ENCODE data around the gene DCLK1. TPM values are rescaled to one million over a fixed set of nuclear protein-coding genes. Genes with fewer than 3 reads are reported as not detected.

Gene DCLK1
- total RNA-seq, 1 donor from 2014 or later = 9.1 TPM

GRCh38 chr13:36163809-36164308 lies 32.7 kb upstream of the DCLK1 start:
- Mint-ChIP-seq H3K27me3 (ENCODE audit: unreplicated experiment) (peaks cover 52% of the 10 kb centered on the region), H3K27ac (ENCODE audit: unreplicated experiment) (peak overlapping the region; percentile 83), H3K4me3 (ENCODE audit: unreplicated experiment) (no peak overlapping the region), H3K9me3 (ENCODE audit: unreplicated experiment) (no peaks in the 10 kb centered on the region), H3K4me1 (ENCODE audit: unreplicated experiment) (peaks cover 23% of the 10 kb centered on the region), H3K36me3 (ENCODE audit: unreplicated experiment) (peaks cover 2% of the 10 kb centered on the region)
- peak; percentile 83 for DNase-seq (ENCODE audit: extremely low spot score, unreplicated experiment)
- TF ChIP-seq, protein P1, sequence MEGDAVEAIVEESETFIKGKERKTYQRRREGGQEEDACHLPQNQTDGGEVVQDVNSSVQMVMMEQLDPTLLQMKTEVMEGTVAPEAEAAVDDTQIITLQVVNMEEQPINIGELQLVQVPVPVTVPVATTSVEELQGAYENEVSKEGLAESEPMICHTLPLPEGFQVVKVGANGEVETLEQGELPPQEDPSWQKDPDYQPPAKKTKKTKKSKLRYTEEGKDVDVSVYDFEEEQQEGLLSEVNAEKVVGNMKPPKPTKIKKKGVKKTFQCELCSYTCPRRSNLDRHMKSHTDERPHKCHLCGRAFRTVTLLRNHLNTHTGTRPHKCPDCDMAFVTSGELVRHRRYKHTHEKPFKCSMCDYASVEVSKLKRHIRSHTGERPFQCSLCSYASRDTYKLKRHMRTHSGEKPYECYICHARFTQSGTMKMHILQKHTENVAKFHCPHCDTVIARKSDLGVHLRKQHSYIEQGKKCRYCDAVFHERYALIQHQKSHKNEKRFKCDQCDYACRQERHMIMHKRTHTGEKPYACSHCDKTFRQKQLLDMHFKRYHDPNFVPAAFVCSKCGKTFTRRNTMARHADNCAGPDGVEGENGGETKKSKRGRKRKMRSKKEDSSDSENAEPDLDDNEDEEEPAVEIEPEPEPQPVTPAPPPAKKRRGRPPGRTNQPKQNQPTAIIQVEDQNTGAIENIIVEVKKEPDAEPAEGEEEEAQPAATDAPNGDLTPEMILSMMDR (IDR thresholded peaks at IDR 0.05) = no peak

GRCh38 chr13:36163286-36163685 lies 32.1 kb upstream of the DCLK1 start:
- TF ChIP-seq, protein P1 (IDR thresholded peaks at IDR 0.05) = no peak

DNA sequence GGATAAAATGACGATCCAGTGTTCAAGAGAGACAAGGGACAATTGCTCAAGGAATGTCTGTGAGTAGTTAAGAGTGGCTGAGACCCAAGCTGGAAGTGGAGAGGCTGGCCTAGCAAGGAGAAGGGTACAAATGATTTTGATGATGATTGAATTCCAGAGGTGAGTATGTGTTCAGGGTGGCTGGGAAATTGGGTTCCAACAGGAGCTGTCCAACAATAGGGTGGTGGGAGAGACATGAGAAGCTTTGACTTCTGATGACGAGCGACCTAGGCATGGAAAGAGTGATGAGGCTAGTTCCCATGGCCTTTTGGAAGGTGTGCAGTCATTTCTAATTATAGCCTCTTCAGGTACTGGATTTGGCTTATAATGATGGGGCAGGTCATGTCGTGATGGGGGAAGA lies 29.1 kb upstream of the DCLK1 start:
- DNase-seq (ENCODE audit: extremely low spot score, unreplicated experiment) = no peak
- Mint-ChIP-seq H3K4me3 (ENCODE audit: unreplicated experiment) (no peak overlapping the region), H3K4me1 (ENCODE audit: unreplicated experiment) (peaks cover 33% of the 10 kb centered on the region), H3K27me3 (ENCODE audit: unreplicated experiment) (peaks cover 58% of the 10 kb centered on the region), H3K27ac (ENCODE audit: unreplicated experiment) (no peak overlapping the region), H3K9me3 (ENCODE audit: unreplicated experiment) (no peaks in the 10 kb centered on the region), H3K36me3 (ENCODE audit: unreplicated experiment) (peaks cover 2% of the 10 kb centered on the region)
- TF ChIP-seq, protein P1 (IDR thresholded peaks at IDR 0.05) = no peak

More at GRCh38 chr13:36163286-36163685, 32.1 kb upstream of the DCLK1 start:
- Mint-ChIP-seq H3K9me3 (ENCODE audit: unreplicated experiment) (no peaks in the 10 kb centered on the region), H3K4me1 (ENCODE audit: unreplicated experiment) (peaks cover 23% of the 10 kb centered on the region), H3K36me3 (ENCODE audit: unreplicated experiment) (peaks cover 2% of the 10 kb centered on the region), H3K4me3 (ENCODE audit: unreplicated experiment) (no peak overlapping the region), H3K27me3 (ENCODE audit: unreplicated experiment) (peaks cover 50% of the 10 kb centered on the region), H3K27ac (ENCODE audit: unreplicated experiment) (peak overlapping the region; percentile 83)
- peak; percentile 42 for DNase-seq (ENCODE audit: extremely low spot score, unreplicated experiment)

- peaks cover 26% of the 10 kb centered on the region for H3K4me1 Mint-ChIP-seq (ENCODE audit: unreplicated experiment)
- TF ChIP-seq, protein P1 (IDR thresholded peaks at IDR 0.05) = no peak
- no peak overlapping the region for H3K27ac Mint-ChIP-seq (ENCODE audit: unreplicated experiment)
- H3K9me3 Mint-ChIP-seq (ENCODE audit: unreplicated experiment) = no peaks in the 10 kb centered on the region
- peaks cover 70% of the 10 kb centered on the region for H3K27me3 Mint-ChIP-seq (ENCODE audit: unreplicated experiment)
- H3K36me3 Mint-ChIP-seq (ENCODE audit: unreplicated experiment) = peaks cover 2% of the 10 kb centered on the region
- DNase-seq (ENCODE audit: extremely low spot score, unreplicated experiment) = no peak
- H3K4me3 Mint-ChIP-seq (ENCODE audit: unreplicated experiment) = no peak overlapping the region
Observed at GRCh38 chr13:36158611-36159010, 27.4 kb upstream of the DCLK1 start.

DNA sequence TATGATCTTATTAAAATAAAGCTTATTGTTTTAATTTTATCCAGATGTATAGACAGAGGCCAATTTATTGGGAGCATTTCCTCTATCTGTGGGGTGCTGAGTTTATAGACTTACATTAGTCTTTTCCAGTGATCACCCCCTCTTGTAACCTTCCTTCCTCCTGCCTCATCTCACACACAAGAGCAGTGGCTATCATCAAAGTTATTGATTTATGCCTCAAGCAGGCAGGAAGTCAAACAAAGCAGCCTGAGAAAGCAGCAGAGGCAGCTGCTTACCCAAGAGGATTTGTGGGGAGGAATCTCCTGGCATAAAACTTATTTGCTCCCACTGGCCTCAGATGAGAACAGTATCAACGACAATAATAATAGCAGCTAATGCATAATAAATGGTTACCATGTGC lies 26.3 kb upstream of the DCLK1 start:
- Mint-ChIP-seq H3K27ac (ENCODE audit: unreplicated experiment) (no peak overlapping the region), H3K4me3 (ENCODE audit: unreplicated experiment) (no peak overlapping the region), H3K4me1 (ENCODE audit: unreplicated experiment) (peaks cover 18% of the 10 kb centered on the region), H3K9me3 (ENCODE audit: unreplicated experiment) (no peaks in the 10 kb centered on the region), H3K27me3 (ENCODE audit: unreplicated experiment) (peaks cover 73% of the 10 kb centered on the region), H3K36me3 (ENCODE audit: unreplicated experiment) (peaks cover 2% of the 10 kb centered on the region)
- TF ChIP-seq, protein P1 (IDR thresholded peaks at IDR 0.05) = no peak
- DNase-seq (ENCODE audit: extremely low spot score, unreplicated experiment) = no peak
